PC-3 (cell line): ENCODE measurements around the gene ZNF84. TPM values are rescaled to one million over a fixed set of nuclear protein-coding genes. Genes with fewer than 3 reads are reported as not detected.
A peak's percentile ranks its signal among the peaks of the same experiment; 100 is the strongest.

Experiments
- ATAC-seq: fragments of 200-7000 bp; cut with Tn5 transposase; 2 replicates; pipeline ENCODE4 v1.9.1; 2020; ENCODE audit warnings: mild to moderate bottlenecking, moderate library complexity
- Bru-seq: library from RNA; stranded (reverse); fragments of 400-500 nt; gene quantifications from one replicate; lab custom pipeline; 2021; lab: Mats Ljungman, UMichigan
- BruChase-seq, 2 experiments: library from RNA; stranded (reverse); fragments of 400-500 nt; gene quantifications; one replicate each; lab custom pipeline; 2021; lab: Mats Ljungman, UMichigan
- BruUV-seq: library from RNA; stranded (reverse); fragments of 400-500 nt; replicated peaks from 2 replicates; lab custom pipeline; 2021; lab: Mats Ljungman, UMichigan
- CTCF ChIA-PET: fragments of 300-600 bp; sonication (Branson Sonifier 250); formaldehyde crosslinking; loops from one replicate; lab custom pipeline; 2022; ENCODE audit warnings: antibody characterized with exemption; lab: Charles Lee
- POLR2A ChIA-PET: fragments of 300-600 bp; sonication (Branson Sonifier 250); formaldehyde crosslinking; loops from one replicate; lab custom pipeline; 2022; ENCODE audit warnings: antibody characterized with exemption; ENCODE audit not compliant: unreplicated experiment; lab: Charles Lee
- DNase-seq: peaks from one replicate; pipeline ENCODE4 v3.0.0-alpha.2; 2015
- H2AFZ ChIP-seq: fragments of 300-600 bp; sonication (generic); 2 replicates; pipeline ENCODE4 v1.6.0; 2016; ENCODE audit warnings: antibody characterized with exemption, low read length
- H3F3A ChIP-seq: fragments of 300-600 bp; sonication (generic); one replicate; pipeline ENCODE4 v1.6.0; 2017; ENCODE audit warnings: antibody characterized with exemption, low read length, control low read depth, mild to moderate bottlenecking; ENCODE audit not compliant: unreplicated experiment
- H3K27ac ChIP-seq: fragments of 300-600 bp; sonication (generic); 2 replicates; pipeline ENCODE4 v1.5.1; 2016; ENCODE audit warnings: mild to moderate bottlenecking, low read length
- H3K27me3 ChIP-seq: fragments of 300-600 bp; sonication (generic); 2 replicates; pipeline ENCODE4 v1.6.1; 2016; ENCODE audit warnings: low read length, mixed read lengths
- H3K36me3 ChIP-seq: fragments of 300-600 bp; sonication (generic); 2 replicates; pipeline ENCODE4 v1.6.1; 2016; ENCODE audit warnings: low read depth, mixed run types, low read length, mixed read lengths
- H3K4me1 ChIP-seq: fragments of 300-600 bp; sonication (generic); 2 replicates; pipeline ENCODE4 v1.5.1; 2016; ENCODE audit warnings: low read length; ENCODE audit not compliant: insufficient read depth
- H3K4me2 ChIP-seq: fragments of 300-600 bp; sonication (generic); 2 replicates; pipeline ENCODE4 v1.6.0; 2016; ENCODE audit warnings: low read length
- H3K4me3 ChIP-seq: fragments of 300-600 bp; sonication (generic); 2 replicates; pipeline ENCODE4 v1.5.1; 2016; ENCODE audit warnings: mild to moderate bottlenecking, low read length, mixed read lengths
- H3K79me2 ChIP-seq: fragments of 300-600 bp; sonication (generic); 2 replicates; pipeline ENCODE4 v1.6.1; 2017; ENCODE audit warnings: low read length, mixed read lengths
- H3K9ac ChIP-seq: fragments of 300-600 bp; sonication (generic); 2 replicates; pipeline ENCODE4 v1.6.0; 2016; ENCODE audit warnings: mild to moderate bottlenecking, low read length
- H3K9me2 ChIP-seq: fragments of 300-600 bp; sonication (generic); replicated peaks from 2 replicates; pipeline ENCODE4 v1.6.1; 2016; ENCODE audit warnings: mixed run types, low read length, mixed read lengths
- H3K9me3 ChIP-seq: fragments of 300-600 bp; sonication (generic); 2 replicates; pipeline ENCODE4 v1.6.1; 2016; ENCODE audit warnings: low read length, mixed read lengths
- H4K20me1 ChIP-seq: fragments of 300-600 bp; sonication (generic); 2 replicates; pipeline ENCODE4 v1.6.1; 2016; ENCODE audit warnings: low read length, mixed read lengths
- CTCF ChIP-seq: fragments of 300-600 bp; sonication (generic); conservative IDR thresholded peaks from 2 replicates; pipeline ENCODE4 v1.5.1; 2017; ENCODE audit warnings: antibody characterized with exemption, low read depth, mild to moderate bottlenecking, low read length
- EZH2 ChIP-seq: fragments of 300-600 bp; sonication (generic); IDR thresholded peaks from one replicate; pipeline ENCODE4 v1.6.1; 2017; ENCODE audit warnings: antibody characterized with exemption, mild to moderate bottlenecking, low read length; ENCODE audit not compliant: unreplicated experiment
- EZH2phosphoT487 ChIP-seq: fragments of 300-600 bp; sonication (generic); IDR thresholded peaks from 2 replicates; pipeline ENCODE4 v1.6.1; 2018; ENCODE audit warnings: mild to moderate bottlenecking, antibody characterized with exemption, low read length, borderline replicate concordance
- intact Hi-C: fragments of 100-400 bp; cut with micrococcal nuclease; formaldehyde crosslinking; loops from 2 replicates; pipeline ENCODE4 v1.9.0; 2023
- long read RNA-seq: library from polyadenylated mRNA; unstranded; transcript quantifications from one replicate; pipeline ENCODE4 v2.0.0, GENCODE V29; 2021; ENCODE audit not compliant: unreplicated experiment
- total RNA-seq: library from RNA; depleted of rRNA; stranded (reverse); fragments of >200 nt; gene quantifications from 2 replicates; pipeline ENCODE4 v1.2.3, GENCODE V29; 2014; rRNA removed

Gene ZNF84
- total RNA-seq (3.2 and 12.9 TPM in 2 replicates), Bru-seq, nascent RNA (percentile 64 among the genes with signal in this experiment), BruChase-seq, experiment 1, labeled RNA remaining after a 6-hour chase (percentile 68 among the genes with signal in this experiment), BruChase-seq, experiment 2, labeled RNA remaining after a 2-hour chase (percentile 82 among the genes with signal in this experiment)
- long read RNA-seq, transcript ZNF84-208 (5 exons, 3,237 nt), result major isoform, 15 of 33 reads
- long read RNA-seq, partial matches to known transcripts, result 3 of 33 reads
- long read RNA-seq, other reads (novel, unspliced or antisense), result 14 of 33 reads

GRCh38 chr12:133037207-133038005 is at the start of gene ZNF84:
Gene ZNF84, plus strand, starts transcription at chr12:133037509. Its CDS starts 3,959 bp downstream, at chr12:133041468.
- Histone ChIP-seq H3K79me2 (no peaks in the 10 kb centered on the region), H3K27me3 (peaks cover 4% of the 10 kb centered on the region; the same call in 1 of the 2 replicates), H3K36me3 (peaks cover 30% of the 10 kb centered on the region), H2AFZ (0 out of 2 replicates have a peak within 1 kb of the TSS, but pooled peaks have one; percentile 38), H3K9me2 (no peaks in the 10 kb centered on the region), H3K9ac (peak within 1 kb of the TSS; percentile 55), H3K4me1 (no peaks in the 10 kb centered on the region), H3K4me2 (peak within 1 kb of the TSS; percentile 54), H4K20me1 (no peaks in the 10 kb centered on the region), H3F3A (no peaks in the 10 kb centered on the region), H3K9me3 (peaks cover 30% of the 10 kb centered on the region), H3K27ac (no peak within 1 kb of the TSS), H3K4me3 (peak within 1 kb of the TSS; percentile 62)
- peak; percentile 77 for DNase-seq
- POLR2A ChIA-PET, result no interaction called here
- intact Hi-C loops, result no loop called here
- CTCF ChIA-PET, result no interaction called here
- ATAC-seq, result peak; percentile 89
- TF ChIP-seq EZH2phosphoT487, result no peak
- no peak for TF ChIP-seq CTCF
- no peak for TF ChIP-seq EZH2
- no TSS peak for BruUV-seq

GRCh38 chr12:132998741-132999140 is 38.6 kb upstream of the ZNF84 start:
- H2AFZ ChIP-seq, result no peak overlapping the region
- peaks cover 5% of the 10 kb centered on the region; the same call in 1 of the 2 replicates for H3K9me3 ChIP-seq
- no peak for ATAC-seq
- H3K27ac ChIP-seq, result no peak overlapping the region
- ChIA-PET CTCF (no interaction called here), POLR2A (no interaction called here)
- TF ChIP-seq CTCF, result no peak
- no peak for TF ChIP-seq EZH2
- TF ChIP-seq EZH2phosphoT487, result no peak
- no peaks in the 10 kb centered on the region for H3F3A ChIP-seq
- no peaks in the 10 kb centered on the region for H4K20me1 ChIP-seq
- no TSS peak for BruUV-seq
- intact Hi-C loops, result no loop called here
- H3K79me2 ChIP-seq, result peaks cover 87% of the 10 kb centered on the region
- H3K27me3 ChIP-seq, result no peaks in the 10 kb centered on the region
- H3K9me2 ChIP-seq, result no peaks in the 10 kb centered on the region
- H3K4me1 ChIP-seq, result no peaks in the 10 kb centered on the region
- no peak overlapping the region for H3K4me2 ChIP-seq
- no peak overlapping the region for H3K4me3 ChIP-seq
- H3K36me3 ChIP-seq, result peaks cover 54% of the 10 kb centered on the region
- no peak for DNase-seq
- H3K9ac ChIP-seq, result no peak overlapping the region
